Sigmoid colon (tissue), 4 donors: ENCODE measurements around the gene CACNG3.

ENCODE experiments used
- POLR2AphosphoS5 ChIP-seq, 4 donors: sonication (generic); formaldehyde crosslinking; IDR thresholded peaks; one replicate each; pipeline ENCODE4 v1.6.1; 2017; ENCODE audit warnings: antibody characterized with exemption in 4 of 4
- TF ChIP-seq, protein P1 (sequence below), 4 experiments: fragments of 450-650 bp in 3 of 4; fragments of 200-600 bp in 1 of 4; IDR thresholded peaks; one replicate each; pipeline ENCODE4 v1.5.1; 2016 to 2019; ENCODE audit warnings: antibody characterized with exemption in 4 of 4, mild to moderate bottlenecking in 3 of 4, moderate library complexity in 2 of 4

DNA sequence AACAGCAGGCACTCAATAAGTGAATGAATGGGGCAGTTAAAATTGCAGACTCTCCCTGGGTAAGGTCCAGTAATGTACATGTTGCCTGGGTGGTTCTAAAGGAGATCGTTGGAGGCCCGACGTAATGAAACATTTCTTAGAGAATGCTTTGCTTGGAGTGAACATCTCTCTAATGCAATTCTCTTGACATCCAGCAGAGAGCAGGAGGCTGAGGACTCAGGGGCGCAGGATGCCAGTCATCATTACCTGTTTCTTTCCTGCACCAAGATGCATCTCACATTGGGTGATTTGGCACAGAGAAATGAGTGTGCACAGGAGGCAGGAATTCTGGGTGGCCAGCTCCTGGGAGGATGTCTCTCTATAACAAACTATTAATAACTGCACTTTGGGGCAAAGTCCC, 152.9 kb downstream of the CACNG3 start:
- TF ChIP-seq, protein P1, sequence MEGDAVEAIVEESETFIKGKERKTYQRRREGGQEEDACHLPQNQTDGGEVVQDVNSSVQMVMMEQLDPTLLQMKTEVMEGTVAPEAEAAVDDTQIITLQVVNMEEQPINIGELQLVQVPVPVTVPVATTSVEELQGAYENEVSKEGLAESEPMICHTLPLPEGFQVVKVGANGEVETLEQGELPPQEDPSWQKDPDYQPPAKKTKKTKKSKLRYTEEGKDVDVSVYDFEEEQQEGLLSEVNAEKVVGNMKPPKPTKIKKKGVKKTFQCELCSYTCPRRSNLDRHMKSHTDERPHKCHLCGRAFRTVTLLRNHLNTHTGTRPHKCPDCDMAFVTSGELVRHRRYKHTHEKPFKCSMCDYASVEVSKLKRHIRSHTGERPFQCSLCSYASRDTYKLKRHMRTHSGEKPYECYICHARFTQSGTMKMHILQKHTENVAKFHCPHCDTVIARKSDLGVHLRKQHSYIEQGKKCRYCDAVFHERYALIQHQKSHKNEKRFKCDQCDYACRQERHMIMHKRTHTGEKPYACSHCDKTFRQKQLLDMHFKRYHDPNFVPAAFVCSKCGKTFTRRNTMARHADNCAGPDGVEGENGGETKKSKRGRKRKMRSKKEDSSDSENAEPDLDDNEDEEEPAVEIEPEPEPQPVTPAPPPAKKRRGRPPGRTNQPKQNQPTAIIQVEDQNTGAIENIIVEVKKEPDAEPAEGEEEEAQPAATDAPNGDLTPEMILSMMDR (IDR thresholded peaks at IDR 0.05): no peak
- TF ChIP-seq POLR2AphosphoS5 (IDR thresholded peaks at IDR 0.05): no peak
